Measurements from ENCODE around the gene HABP4. TPM values are rescaled to one million over a fixed set of nuclear protein-coding genes. Genes with fewer than 3 reads are reported as not detected.

HABP4 gene
- total RNA-seq: 12.7 and 14.1 TPM in 2 replicates

DNA sequence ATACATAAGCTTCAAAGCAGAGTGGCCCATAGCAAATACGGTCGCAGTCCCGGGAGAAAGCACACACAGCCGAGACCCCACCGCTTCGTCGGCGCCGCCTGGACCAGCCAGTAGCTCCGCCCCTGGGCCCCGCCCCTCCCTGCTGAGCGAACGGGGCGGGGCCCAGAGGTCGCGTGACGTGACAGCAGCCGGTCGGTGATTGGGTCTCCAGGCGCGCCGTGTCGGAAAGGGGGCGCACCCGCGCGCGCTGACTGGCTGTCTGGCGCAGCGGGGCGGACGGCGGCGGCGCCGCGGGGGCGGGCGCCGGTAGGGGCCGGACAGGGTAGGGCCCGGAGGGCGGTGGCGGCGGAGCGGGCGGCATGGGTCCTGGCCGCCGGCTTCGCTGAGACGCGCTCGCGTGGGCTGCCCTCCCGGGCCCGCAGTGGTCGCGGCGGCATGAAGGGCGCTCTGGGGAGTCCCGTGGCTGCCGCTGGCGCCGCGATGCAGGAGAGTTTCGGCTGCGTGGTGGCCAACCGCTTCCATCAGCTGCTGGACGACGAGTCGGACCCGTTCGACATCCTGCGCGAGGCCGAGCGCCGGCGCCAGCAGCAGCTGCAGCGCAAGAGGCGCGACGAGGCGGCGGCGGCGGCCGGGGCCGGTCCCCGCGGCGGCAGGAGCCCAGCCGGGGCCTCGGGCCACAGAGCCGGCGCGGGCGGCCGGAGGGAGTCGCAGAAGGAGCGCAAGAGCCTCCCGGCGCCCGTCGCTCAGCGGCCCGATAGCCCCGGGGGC is at the start of gene HABP4:
Gene HABP4, plus strand, starts transcription at position 325 of the 768 bp plus-strand sequence. Its CDS starts 111 bp downstream, at position 436.
- H3K9me3 ChIP-seq (ENCODE audit: low read depth, low read length): no peaks in the 10 kb centered on the region
- no peak for TF ChIP-seq CTCF (IDR thresholded peaks at IDR 0.05; ENCODE audit: extremely low read depth, low read depth, low read length)
- peaks cover 43% of the 10 kb centered on the region for H3K79me2 ChIP-seq (ENCODE audit: insufficient read depth, low read length)
- no peaks in the 10 kb centered on the region for H3K36me3 ChIP-seq (ENCODE audit: insufficient read depth, low read length)
- peak within 1 kb of the TSS; percentile 97 for H2AFZ ChIP-seq (ENCODE audit: low read length)
- H3K27ac ChIP-seq (ENCODE audit: low read depth, low read length): peak within 1 kb of the TSS; percentile 54
- H3K4me2 ChIP-seq (ENCODE audit: insufficient read depth, low read length): peak within 1 kb of the TSS; percentile 97
- peak; percentile 99 for DNase-seq (ENCODE audit: insufficient read length, low spot score, missing footprints)
- peaks cover 4% of the 10 kb centered on the region for H4K20me1 ChIP-seq (ENCODE audit: insufficient read depth, low read length)
- H3K4me3 ChIP-seq (ENCODE audit: insufficient read depth, low read length): peak within 1 kb of the TSS; percentile 81
- H3K4me1 ChIP-seq (ENCODE audit: insufficient read depth, low read length): peaks cover 32% of the 10 kb centered on the region
- no peaks in the 10 kb centered on the region for H3K27me3 ChIP-seq (ENCODE audit: insufficient read depth, low read length)

GRCh38 chr9:96408409-96409280 is 41.3 kb upstream of the HABP4 start:
- Histone ChIP-seq H3K4me1 (ENCODE audit: insufficient read depth, low read length) (peaks cover under 1% of the 10 kb centered on the region), H3K4me3 (ENCODE audit: insufficient read depth, low read length) (no peak overlapping the region), H3K4me2 (ENCODE audit: insufficient read depth, low read length) (no peak overlapping the region), H3K9me3 (ENCODE audit: low read depth, low read length) (no peaks in the 10 kb centered on the region), H3K79me2 (ENCODE audit: insufficient read depth, low read length) (peaks cover 29% of the 10 kb centered on the region), H3K36me3 (ENCODE audit: insufficient read depth, low read length) (no peaks in the 10 kb centered on the region), H2AFZ (ENCODE audit: low read length) (peak overlapping the region; percentile 77), H3K27me3 (ENCODE audit: insufficient read depth, low read length) (no peaks in the 10 kb centered on the region), H4K20me1 (ENCODE audit: insufficient read depth, low read length) (no peaks in the 10 kb centered on the region), H3K27ac (ENCODE audit: low read depth, low read length) (no peak overlapping the region)
- no peak for DNase-seq (ENCODE audit: insufficient read length, low spot score, missing footprints)
- TF ChIP-seq CTCF (IDR thresholded peaks at IDR 0.05; ENCODE audit: extremely low read depth, low read depth, low read length): no peak

- Histone ChIP-seq H2AFZ (ENCODE audit: low read length) (peak overlapping the region; percentile 16), H3K79me2 (ENCODE audit: insufficient read depth, low read length) (peaks cover 45% of the 10 kb centered on the region)
Observed at GRCh38 chr9:96411129-96411838, 38.7 kb upstream of the HABP4 start.

More at GRCh38 chr9:96411129-96411838, 38.7 kb upstream of the HABP4 start:
- H3K9me3 ChIP-seq (ENCODE audit: low read depth, low read length): no peaks in the 10 kb centered on the region
- peaks cover 8% of the 10 kb centered on the region for H3K4me1 ChIP-seq (ENCODE audit: insufficient read depth, low read length)
- H3K4me3 ChIP-seq (ENCODE audit: insufficient read depth, low read length): no peak overlapping the region
- H3K4me2 ChIP-seq (ENCODE audit: insufficient read depth, low read length): no peak overlapping the region
- TF ChIP-seq CTCF (IDR thresholded peaks at IDR 0.05; ENCODE audit: extremely low read depth, low read depth, low read length): no peak
- DNase-seq (ENCODE audit: insufficient read length, low spot score, missing footprints): no peak
- no peak overlapping the region for H3K27ac ChIP-seq (ENCODE audit: low read depth, low read length)
- no peaks in the 10 kb centered on the region for H4K20me1 ChIP-seq (ENCODE audit: insufficient read depth, low read length)
- H3K27me3 ChIP-seq (ENCODE audit: insufficient read depth, low read length): no peaks in the 10 kb centered on the region
- no peaks in the 10 kb centered on the region for H3K36me3 ChIP-seq (ENCODE audit: insufficient read depth, low read length)
